ENCODE results near the gene PPP1R9B. TPM values are rescaled to one million over a fixed set of nuclear protein-coding genes. Genes with fewer than 3 reads are reported as not detected.

Gene PPP1R9B
- total RNA-seq, 4 donors from 2014 or later, result 24.9 to 35.9 (median 28.2) TPM

GRCh38 chr17:50196826-50197225 is 46.3 kb upstream of the PPP1R9B start:
- 54 to 57% methylated on average over 2 to 6 of the region's 6 CpGs for WGBS, 2 donors
- peaks cover 20 to 74% (median 26%) of the 10 kb centered on the region in 3 donors for H3K4me1 ChIP-seq

GRCh38 chr17:50196036-50196435 is 45.6 kb upstream of the PPP1R9B start:
- Histone ChIP-seq H3K36me3 (peaks cover 4 to 69% (median 7%) of the 10 kb centered on the region in 3 donors), H3K9me3 (no peaks in the 10 kb centered on the region), H3K4me1 (peaks cover 18 to 67% (median 23%) of the 10 kb centered on the region in 3 donors), H3K4me3 (no peak overlapping the region), H3K27me3 (peaks cover 0 to 21% (median 0%) of the 10 kb centered on the region in 4 donors), H3K27ac (peak overlapping the region in 3 of 4 donors; percentile 73 to 91 (median 75))
- TF ChIP-seq POLR2A (IDR thresholded peaks at IDR 0.05) (no peak), CTCF (IDR thresholded peaks at IDR 0.05) (no peak)
- intact Hi-C loops (cut with DNase I), result no loop called here
- DNase-seq, result no peak
- 80% methylated on average over 1 of the region's 5 CpGs; no CpG with 5 or more reads in 1 of the 2 donors for WGBS, 2 donors

More at GRCh38 chr17:50196826-50197225, 46.3 kb upstream of the PPP1R9B start:
- intact Hi-C loops (cut with DNase I), result no loop called here
- Histone ChIP-seq H3K36me3 (peaks cover 4 to 61% (median 7%) of the 10 kb centered on the region in 3 donors), H3K9me3 (no peaks in the 10 kb centered on the region), H3K27me3 (peaks cover 0 to 29% (median 0%) of the 10 kb centered on the region in 4 donors), H3K4me3 (no peak overlapping the region), H3K27ac (peak overlapping the region in 3 of 4 donors; percentile 73 to 91 (median 75))
- DNase-seq, result no peak
- TF ChIP-seq POLR2A (IDR thresholded peaks at IDR 0.05) (no peak), CTCF (IDR thresholded peaks at IDR 0.05) (no peak)

- 76 to 78% methylated on average over 6 to 13 of the region's 17 CpGs for WGBS, 2 donors
- Histone ChIP-seq H3K27ac (peak overlapping the region in 3 of 4 donors; percentile 22 to 91 (median 73)), H3K9me3 (no peaks in the 10 kb centered on the region), H3K36me3 (peaks cover 4 to 77% (median 7%) of the 10 kb centered on the region in 3 donors), H3K4me1 (peaks cover 12 to 58% (median 18%) of the 10 kb centered on the region in 3 donors), H3K4me3 (no peak overlapping the region), H3K27me3 (peaks cover 0 to 15% (median 0%) of the 10 kb centered on the region in 4 donors)
- TF ChIP-seq CTCF (IDR thresholded peaks at IDR 0.05), result no peak
- no peak for TF ChIP-seq POLR2A (IDR thresholded peaks at IDR 0.05)
- no peak for DNase-seq
- intact Hi-C loops (cut with DNase I), result no loop called here
Measured at GRCh38 chr17:50194934-50195865, 44.7 kb upstream of the PPP1R9B start.

GRCh38 chr17:50194140-50194933 is 43.9 kb upstream of the PPP1R9B start:
- TF ChIP-seq POLR2A (IDR thresholded peaks at IDR 0.05), result no peak
- no peak for TF ChIP-seq CTCF (IDR thresholded peaks at IDR 0.05)
- DNase-seq, result no peak
- 60 to 71% methylated on average over 1 to 10 of the region's 25 CpGs for WGBS, 2 donors
- intact Hi-C loops (cut with DNase I), result no loop called here
- Histone ChIP-seq H3K36me3 (peaks cover 4 to 86% (median 7%) of the 10 kb centered on the region in 3 donors), H3K27ac (peak overlapping the region in 3 of 4 donors; percentile 22 to 91 (median 73)), H3K4me3 (no peak overlapping the region), H3K27me3 (peaks cover 0 to 6% (median 0%) of the 10 kb centered on the region in 4 donors), H3K4me1 (peaks cover 4 to 53% (median 13%) of the 10 kb centered on the region in 3 donors), H3K9me3 (no peaks in the 10 kb centered on the region)

All from esophagus squamous epithelium (tissue), 5 donors.